ENCODE measurements around the gene NPFF.

NPFF gene

GRCh38 chr12:53485955-53486735, 21.1 kb downstream of the NPFF start:
- no peak overlapping the region for H3K4me3 ChIP-seq
- DNase-seq = no peak
- no peaks in the 10 kb centered on the region for H3K27me3 ChIP-seq
- intact Hi-C loops (cut with DNase I; ENCODE audit: low total_unique reads) = no loop called here
- H3K4me1 ChIP-seq = peaks cover 0 to 10% (median 3%) of the 10 kb centered on the region in 4 donors
- H3K27ac ChIP-seq = no peak overlapping the region
- no peak for TF ChIP-seq CTCF (IDR thresholded peaks at IDR 0.05)
- no peaks in the 10 kb centered on the region for H3K9me3 ChIP-seq
- peaks cover 16 to 72% (median 63%) of the 10 kb centered on the region in 3 donors for H3K36me3 ChIP-seq

GRCh38 chr12:53484686-53485575, 22.4 kb downstream of the NPFF start:
- Histone ChIP-seq H3K9me3 (no peaks in the 10 kb centered on the region), H3K27ac (no peak overlapping the region), H3K27me3 (no peaks in the 10 kb centered on the region), H3K36me3 (peaks cover 28 to 84% (median 75%) of the 10 kb centered on the region in 3 donors), H3K4me1 (peaks cover 0 to 20% (median 4%) of the 10 kb centered on the region in 4 donors), H3K4me3 (no peak overlapping the region)
- no peak for TF ChIP-seq CTCF (IDR thresholded peaks at IDR 0.05)
- intact Hi-C loops (cut with DNase I; ENCODE audit: low total_unique reads) = no loop called here
- no peak for DNase-seq

GRCh38 chr12:53483979-53484377, 23.3 kb downstream of the NPFF start:
- no peak for TF ChIP-seq CTCF (IDR thresholded peaks at IDR 0.05)
- no peak overlapping the region for H3K27ac ChIP-seq
- H3K9me3 ChIP-seq = no peaks in the 10 kb centered on the region
- intact Hi-C loops (cut with DNase I; ENCODE audit: low total_unique reads) = no loop called here
- peaks cover 36 to 94% (median 82%) of the 10 kb centered on the region in 3 donors for H3K36me3 ChIP-seq
- DNase-seq = no peak
- H3K4me1 ChIP-seq = peaks cover 0 to 24% (median 4%) of the 10 kb centered on the region in 4 donors
- no peaks in the 10 kb centered on the region for H3K27me3 ChIP-seq
- no peak overlapping the region for H3K4me3 ChIP-seq

GRCh38 chr12:53483225-53483978, 23.9 kb downstream of the NPFF start:
- no peaks in the 10 kb centered on the region for H3K27me3 ChIP-seq
- TF ChIP-seq CTCF (IDR thresholded peaks at IDR 0.05) = no peak
- H3K9me3 ChIP-seq = no peaks in the 10 kb centered on the region
- H3K4me3 ChIP-seq = no peak overlapping the region
- peak overlapping the region in 1 of 2 donors; percentile 26 for H3K27ac ChIP-seq
- intact Hi-C loops (cut with DNase I; ENCODE audit: low total_unique reads) = no loop called here
- no peak for DNase-seq
- H3K4me1 ChIP-seq = peaks cover 0 to 30% (median 4%) of the 10 kb centered on the region in 4 donors
- peaks cover 38 to 99% (median 88%) of the 10 kb centered on the region in 3 donors for H3K36me3 ChIP-seq

GRCh38 chr12:53482626-53483168, 24.6 kb downstream of the NPFF start:
- H3K27ac ChIP-seq = peak overlapping the region in 1 of 2 donors; percentile 26
- H3K4me1 ChIP-seq = peaks cover 0 to 32% (median 4%) of the 10 kb centered on the region in 4 donors
- TF ChIP-seq CTCF (IDR thresholded peaks at IDR 0.05) = no peak
- H3K36me3 ChIP-seq = peaks cover 38 to 100% (median 90%) of the 10 kb centered on the region in 3 donors
- DNase-seq = peak in 1 of 2 donors; percentile 62
- no peaks in the 10 kb centered on the region for H3K27me3 ChIP-seq
- intact Hi-C loops (cut with DNase I; ENCODE audit: low total_unique reads) = no loop called here
- no peak overlapping the region for H3K4me3 ChIP-seq
- H3K9me3 ChIP-seq = no peaks in the 10 kb centered on the region
